PFSK-1 (cell line): Measurements from ENCODE around the gene DTX3L.

Experiments used
- FOXP2 ChIP-seq: optimal IDR thresholded peaks from 2 replicates; pipeline ENCODE3; 2011; ENCODE audit warnings: borderline replicate concordance, control low read depth, inconsistent platforms; ENCODE audit not compliant: insufficient read depth; ENCODE audit errors: extremely low read length, extremely low read depth
- POLR2AphosphoS5 ChIP-seq: IDR thresholded peaks from 2 replicates; pipeline ENCODE4 v1.6.1; 2012; ENCODE audit warnings: low read depth, mild to moderate bottlenecking, control low read depth, low read length, moderate library complexity
- SIN3A ChIP-seq: IDR thresholded peaks from 2 replicates; pipeline ENCODE4 v1.6.1; 2012; ENCODE audit warnings: mild to moderate bottlenecking, low read length, moderate library complexity, borderline replicate concordance; ENCODE audit not compliant: insufficient read depth
- TAF1 ChIP-seq: IDR thresholded peaks from 2 replicates; pipeline ENCODE4 v1.6.1; 2012; ENCODE audit warnings: low read length, control low read depth, borderline replicate concordance; ENCODE audit not compliant: insufficient read depth
- TF ChIP-seq, protein P1 (sequence below), 2 experiments: IDR thresholded peaks; 2 replicates each; pipeline versions ENCODE4 v1.6.1 to v1.8.0; 2011 to 2012; ENCODE audit warnings: low read depth in 2 of 2, low read length in 2 of 2, control low read depth in 1 of 2, inconsistent platforms in 1 of 2, mild to moderate bottlenecking in 1 of 2, moderate library complexity in 1 of 2; ENCODE audit not compliant: insufficient read depth in 1 of 2

DNA sequence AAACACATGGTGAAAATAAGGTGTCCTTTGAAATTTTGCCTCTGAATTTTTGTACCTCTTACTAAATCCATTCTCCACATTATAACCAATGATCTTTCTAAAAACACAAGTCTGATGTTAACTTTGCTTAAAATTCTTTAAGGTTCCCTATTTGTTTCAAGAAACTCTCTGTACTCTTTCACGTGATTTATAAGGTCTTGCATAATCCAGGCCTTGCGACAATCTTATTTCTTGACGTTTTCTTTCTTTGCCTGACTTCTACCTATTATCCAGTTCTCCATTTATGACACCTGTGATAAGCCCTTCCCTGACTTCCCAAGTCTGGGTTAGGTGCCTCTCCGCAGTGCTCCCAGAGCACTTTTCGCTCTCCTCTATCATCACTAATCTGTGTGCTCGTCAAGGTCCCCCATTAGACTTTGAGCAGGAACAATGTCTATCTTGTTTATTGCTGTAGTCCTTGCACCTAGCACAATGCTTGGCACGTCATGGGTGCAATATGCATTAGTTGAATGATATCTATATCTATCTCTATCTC lies 25.1 kb upstream of the DTX3L start:
- no peak for TF ChIP-seq TAF1
- TF ChIP-seq, protein P1, sequence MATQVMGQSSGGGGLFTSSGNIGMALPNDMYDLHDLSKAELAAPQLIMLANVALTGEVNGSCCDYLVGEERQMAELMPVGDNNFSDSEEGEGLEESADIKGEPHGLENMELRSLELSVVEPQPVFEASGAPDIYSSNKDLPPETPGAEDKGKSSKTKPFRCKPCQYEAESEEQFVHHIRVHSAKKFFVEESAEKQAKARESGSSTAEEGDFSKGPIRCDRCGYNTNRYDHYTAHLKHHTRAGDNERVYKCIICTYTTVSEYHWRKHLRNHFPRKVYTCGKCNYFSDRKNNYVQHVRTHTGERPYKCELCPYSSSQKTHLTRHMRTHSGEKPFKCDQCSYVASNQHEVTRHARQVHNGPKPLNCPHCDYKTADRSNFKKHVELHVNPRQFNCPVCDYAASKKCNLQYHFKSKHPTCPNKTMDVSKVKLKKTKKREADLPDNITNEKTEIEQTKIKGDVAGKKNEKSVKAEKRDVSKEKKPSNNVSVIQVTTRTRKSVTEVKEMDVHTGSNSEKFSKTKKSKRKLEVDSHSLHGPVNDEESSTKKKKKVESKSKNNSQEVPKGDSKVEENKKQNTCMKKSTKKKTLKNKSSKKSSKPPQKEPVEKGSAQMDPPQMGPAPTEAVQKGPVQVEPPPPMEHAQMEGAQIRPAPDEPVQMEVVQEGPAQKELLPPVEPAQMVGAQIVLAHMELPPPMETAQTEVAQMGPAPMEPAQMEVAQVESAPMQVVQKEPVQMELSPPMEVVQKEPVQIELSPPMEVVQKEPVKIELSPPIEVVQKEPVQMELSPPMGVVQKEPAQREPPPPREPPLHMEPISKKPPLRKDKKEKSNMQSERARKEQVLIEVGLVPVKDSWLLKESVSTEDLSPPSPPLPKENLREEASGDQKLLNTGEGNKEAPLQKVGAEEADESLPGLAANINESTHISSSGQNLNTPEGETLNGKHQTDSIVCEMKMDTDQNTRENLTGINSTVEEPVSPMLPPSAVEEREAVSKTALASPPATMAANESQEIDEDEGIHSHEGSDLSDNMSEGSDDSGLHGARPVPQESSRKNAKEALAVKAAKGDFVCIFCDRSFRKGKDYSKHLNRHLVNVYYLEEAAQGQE (IDR thresholded peaks at IDR 0.05; ENCODE audit: insufficient read depth in 1 of 2, low read depth in 2 of 2, low read length in 2 of 2) = no peak
- no peak for TF ChIP-seq SIN3A
- TF ChIP-seq FOXP2 = no peak
- TF ChIP-seq POLR2AphosphoS5 = no peak
